ENCODE measurements around the gene TNFRSF14. TPM values are rescaled to one million over a fixed set of nuclear protein-coding genes. Genes with fewer than 3 reads are reported as not detected.
"Not testable (repeated sequence)": the region's sequence is repeated elsewhere in the genome, so short reads cannot be mapped to it uniquely, and the experiment has no call there.

TNFRSF14 gene
- total RNA-seq, 1 experiment from 2014 or later: 0.57 TPM

DNA sequence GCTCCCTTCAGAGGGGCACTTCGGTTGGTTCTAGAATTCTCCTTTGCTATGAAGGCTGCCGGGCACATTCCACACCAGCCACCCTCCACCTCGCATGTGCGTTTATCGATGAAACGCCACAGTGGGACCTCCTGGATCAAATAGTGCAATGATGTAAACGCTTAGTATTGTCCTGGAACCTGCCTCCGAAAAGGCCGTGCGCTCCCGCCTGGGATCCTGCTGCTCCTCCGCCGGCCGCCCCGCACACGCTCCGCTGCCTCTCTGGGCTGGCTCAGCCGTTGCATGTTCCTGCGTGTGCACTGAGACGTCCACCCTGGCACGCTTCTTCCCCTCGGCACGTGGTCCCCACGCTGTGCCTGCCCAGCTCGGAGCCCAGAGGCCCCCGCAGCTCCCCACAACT lies 4.0 kb upstream of the TNFRSF14 start:
- H3K14ac ChIP-seq (ENCODE audit: insufficient read depth, low read length): no peak overlapping the region
- WGBS (ENCODE audit: extremely low coverage, insufficient read length, low lambda C conversion rate): no CpG with 5 or more reads among the region's 26 CpGs
- no peak overlapping the region for H2AK5ac ChIP-seq (ENCODE audit: insufficient read length, low read length)
- no peak overlapping the region for H2BK20ac ChIP-seq (ENCODE audit: low read depth, low read length, poor library complexity, severe bottlenecking)
- no peak overlapping the region for H3T11ph ChIP-seq (ENCODE audit: low read length)
- peaks cover 3% of the 10 kb centered on the region for H3K23me2 ChIP-seq (ENCODE audit: insufficient read length, low read depth, low read length, poor library complexity, severe bottlenecking)
- Mint-ChIP-seq H3K4me3 (no peak overlapping the region), H3K36me3 (ENCODE audit: insufficient read depth in 1 of 3, low read depth in 3 of 3) (no peaks in the 10 kb centered on the region), H3K9me3 (no peaks in the 10 kb centered on the region), H3K4me1 (peaks cover 16 to 22% of the 10 kb centered on the region in 2 experiments), H3K27me3 (ENCODE audit: low read depth) (no peaks in the 10 kb centered on the region), H3K27ac (no peak overlapping the region)
- no peak overlapping the region for H2BK12ac ChIP-seq (ENCODE audit: insufficient read length, low read depth, low read length)
- H2BK120ac ChIP-seq (ENCODE audit: low read depth, low read length, poor library complexity, severe bottlenecking): no peak overlapping the region
- H3K27ac ChIP-seq (ENCODE audit: insufficient read length, low read depth, low read length): no peak overlapping the region
- no peaks in the 10 kb centered on the region for H3K79me2 ChIP-seq (ENCODE audit: insufficient read depth, low read length)
- H2BK5ac ChIP-seq (ENCODE audit: insufficient read length, low read length): no peak overlapping the region
- no peaks in the 10 kb centered on the region for H3K79me1 ChIP-seq (ENCODE audit: insufficient read depth, low read depth, low read length, poor library complexity, severe bottlenecking)
- no peak overlapping the region for H2BK15ac ChIP-seq (ENCODE audit: low read depth, low read length)
- no peak overlapping the region for H4K8ac ChIP-seq (replicated peaks; ENCODE audit: insufficient read length, low read depth, low read length)
- no peak overlapping the region for H2AFZ ChIP-seq (ENCODE audit: low read length)
- no peak for DNase-seq
- no peak overlapping the region for H4K91ac ChIP-seq (ENCODE audit: insufficient read length, low read depth, low read length)
- no peak overlapping the region for H3K23ac ChIP-seq (ENCODE audit: insufficient read length, low read depth, low read length)
- no peaks in the 10 kb centered on the region for H4K20me1 ChIP-seq (ENCODE audit: control insufficient read depth, insufficient read depth, insufficient read length)
- H3K4ac ChIP-seq (ENCODE audit: low read depth, low read length): no peak overlapping the region
- no peak overlapping the region for H3K18ac ChIP-seq (ENCODE audit: insufficient read length, low read depth, low read length)
- no peaks in the 10 kb centered on the region for H3K9me3 ChIP-seq (ENCODE audit: control insufficient read depth, low read depth, low read length)
- H3K4me1 ChIP-seq (ENCODE audit: insufficient read depth, low read length): no peaks in the 10 kb centered on the region; the same call in 1 of the 2 replicates
- no peak overlapping the region for H3K9ac ChIP-seq (ENCODE audit: extremely low read depth, insufficient read length, low read length)
- H4K5ac ChIP-seq (ENCODE audit: insufficient read length, low read depth, low read length): no peak overlapping the region
- H3K56ac ChIP-seq (ENCODE audit: insufficient read length, low read depth, low read length): no peak overlapping the region
- no peak overlapping the region for H3K4me2 ChIP-seq (ENCODE audit: insufficient read depth, insufficient read length, low read length)
- TF ChIP-seq, protein P1, sequence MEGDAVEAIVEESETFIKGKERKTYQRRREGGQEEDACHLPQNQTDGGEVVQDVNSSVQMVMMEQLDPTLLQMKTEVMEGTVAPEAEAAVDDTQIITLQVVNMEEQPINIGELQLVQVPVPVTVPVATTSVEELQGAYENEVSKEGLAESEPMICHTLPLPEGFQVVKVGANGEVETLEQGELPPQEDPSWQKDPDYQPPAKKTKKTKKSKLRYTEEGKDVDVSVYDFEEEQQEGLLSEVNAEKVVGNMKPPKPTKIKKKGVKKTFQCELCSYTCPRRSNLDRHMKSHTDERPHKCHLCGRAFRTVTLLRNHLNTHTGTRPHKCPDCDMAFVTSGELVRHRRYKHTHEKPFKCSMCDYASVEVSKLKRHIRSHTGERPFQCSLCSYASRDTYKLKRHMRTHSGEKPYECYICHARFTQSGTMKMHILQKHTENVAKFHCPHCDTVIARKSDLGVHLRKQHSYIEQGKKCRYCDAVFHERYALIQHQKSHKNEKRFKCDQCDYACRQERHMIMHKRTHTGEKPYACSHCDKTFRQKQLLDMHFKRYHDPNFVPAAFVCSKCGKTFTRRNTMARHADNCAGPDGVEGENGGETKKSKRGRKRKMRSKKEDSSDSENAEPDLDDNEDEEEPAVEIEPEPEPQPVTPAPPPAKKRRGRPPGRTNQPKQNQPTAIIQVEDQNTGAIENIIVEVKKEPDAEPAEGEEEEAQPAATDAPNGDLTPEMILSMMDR (conservative IDR thresholded peaks at IDR 0.05): no peak
- H3K27me3 ChIP-seq (ENCODE audit: insufficient read depth, low read length): no peaks in the 10 kb centered on the region

DNA sequence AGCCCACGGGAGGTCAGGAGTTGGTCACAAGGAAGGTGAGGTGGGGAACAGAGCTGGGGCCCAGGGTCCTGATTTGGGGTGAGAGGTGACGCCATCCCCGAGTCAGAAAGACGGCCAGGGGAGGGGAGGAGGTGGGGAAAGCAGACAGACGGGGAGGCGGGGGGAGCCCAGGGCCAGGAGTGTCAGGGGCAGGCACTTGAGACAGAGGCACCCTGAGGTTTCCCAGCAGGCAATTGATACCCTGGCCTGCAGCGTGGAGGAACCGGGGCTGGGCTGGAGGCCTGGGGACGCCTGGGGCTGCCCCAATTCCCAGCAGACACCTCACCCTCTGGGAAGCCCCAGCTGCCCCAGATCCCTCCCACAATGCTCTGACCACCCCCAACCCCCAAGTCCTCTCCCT lies 3.1 kb upstream of the TNFRSF14 start:
- not testable (repeated sequence) for H2AK5ac ChIP-seq (ENCODE audit: insufficient read length, low read length); H3K9ac ChIP-seq (ENCODE audit: extremely low read depth, insufficient read length, low read length); H3K14ac ChIP-seq (ENCODE audit: insufficient read depth, low read length); H3K4me1 ChIP-seq (ENCODE audit: insufficient read depth, low read length); H3K79me1 ChIP-seq (ENCODE audit: insufficient read depth, low read depth, low read length, poor library complexity, severe bottlenecking); H4K91ac ChIP-seq (ENCODE audit: insufficient read length, low read depth, low read length); H3K23me2 ChIP-seq (ENCODE audit: insufficient read length, low read depth, low read length, poor library complexity, severe bottlenecking); H3K9me3 Mint-ChIP-seq; H3K18ac ChIP-seq (ENCODE audit: insufficient read length, low read depth, low read length); H2BK5ac ChIP-seq (ENCODE audit: insufficient read length, low read length); H3K27me3 ChIP-seq (ENCODE audit: insufficient read depth, low read length); H3K4me3 Mint-ChIP-seq; H3K4me2 ChIP-seq (ENCODE audit: insufficient read depth, insufficient read length, low read length); H2BK120ac ChIP-seq (ENCODE audit: low read depth, low read length, poor library complexity, severe bottlenecking); H2AFZ ChIP-seq (ENCODE audit: low read length); H3K36me3 Mint-ChIP-seq (ENCODE audit: insufficient read depth in 1 of 3, low read depth in 3 of 3); DNase-seq; H4K5ac ChIP-seq (ENCODE audit: insufficient read length, low read depth, low read length); H4K20me1 ChIP-seq (ENCODE audit: control insufficient read depth, insufficient read depth, insufficient read length); H3K79me2 ChIP-seq (ENCODE audit: insufficient read depth, low read length); H3K27ac Mint-ChIP-seq; H3K27me3 Mint-ChIP-seq (ENCODE audit: low read depth); H3K4ac ChIP-seq (ENCODE audit: low read depth, low read length); H3K27ac ChIP-seq (ENCODE audit: insufficient read length, low read depth, low read length); H3K9me3 ChIP-seq (ENCODE audit: control insufficient read depth, low read depth, low read length); H2BK20ac ChIP-seq (ENCODE audit: low read depth, low read length, poor library complexity, severe bottlenecking); H2BK12ac ChIP-seq (ENCODE audit: insufficient read length, low read depth, low read length); H2BK15ac ChIP-seq (ENCODE audit: low read depth, low read length); H3K23ac ChIP-seq (ENCODE audit: insufficient read length, low read depth, low read length); H3T11ph ChIP-seq (ENCODE audit: low read length); H4K8ac ChIP-seq (replicated peaks; ENCODE audit: insufficient read length, low read depth, low read length); H3K56ac ChIP-seq (ENCODE audit: insufficient read length, low read depth, low read length)
- no CpG with 5 or more reads among the region's 9 CpGs for whole genome bisulfite sequencing (ENCODE audit: extremely low coverage, insufficient read length, low lambda C conversion rate)
- H3K4me1 Mint-ChIP-seq: peaks cover 11 to 19% of the 10 kb centered on the region in 2 experiments
